Measurements from ENCODE around the gene DNAJC7. TPM values are rescaled to one million over a fixed set of nuclear protein-coding genes. Genes with fewer than 3 reads are reported as not detected.

DNAJC7 gene
- total RNA-seq, 6 experiments from 2014 or later, result 32.7 to 40.3 (median 35.2) TPM

DNA sequence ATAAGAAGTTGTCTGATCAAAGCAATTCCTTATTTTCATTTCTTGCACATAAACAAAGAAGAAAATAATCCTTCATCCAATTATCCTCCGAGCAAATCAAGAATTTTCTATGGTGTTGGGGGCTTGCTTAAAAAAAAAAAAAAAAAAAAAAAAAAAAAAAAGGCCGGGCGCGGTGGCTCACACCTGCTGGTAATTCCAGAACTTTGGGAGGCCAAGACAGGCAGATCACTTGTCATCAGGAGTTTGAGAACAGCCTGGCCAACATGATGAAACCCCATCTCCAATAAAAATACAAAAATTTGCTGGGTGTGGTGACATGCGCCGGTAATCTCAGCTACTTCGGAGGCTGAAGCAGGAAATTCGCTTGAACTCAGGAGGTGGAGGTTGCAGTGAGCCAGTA, 31.3 kb downstream of the DNAJC7 start:
- DNase-seq, result no peak
- TF ChIP-seq POLR2A (IDR thresholded peaks at IDR 0.05) (no peak), CTCF (IDR thresholded peaks at IDR 0.05) (no peak)
- Histone ChIP-seq H3K27me3 (no peaks in the 10 kb centered on the region), H3K36me3 (peaks cover 0 to 66% (median 28%) of the 10 kb centered on the region in 4 donors), H3K4me1 (peaks cover 0 to 24% (median 14%) of the 10 kb centered on the region in 4 donors), H3K27ac (no peak overlapping the region), H3K4me3 (no peak overlapping the region), H3K9me3 (no peaks in the 10 kb centered on the region)
- 88% methylated on average over 2 of the region's 8 CpGs for WGBS (ENCODE audit: insufficient coverage, low coverage, low lambda C conversion rate, missing lambda C conversion rate)
- intact Hi-C loops (cut with DNase I), result no loop called here
- ATAC-seq, result no peak

DNA sequence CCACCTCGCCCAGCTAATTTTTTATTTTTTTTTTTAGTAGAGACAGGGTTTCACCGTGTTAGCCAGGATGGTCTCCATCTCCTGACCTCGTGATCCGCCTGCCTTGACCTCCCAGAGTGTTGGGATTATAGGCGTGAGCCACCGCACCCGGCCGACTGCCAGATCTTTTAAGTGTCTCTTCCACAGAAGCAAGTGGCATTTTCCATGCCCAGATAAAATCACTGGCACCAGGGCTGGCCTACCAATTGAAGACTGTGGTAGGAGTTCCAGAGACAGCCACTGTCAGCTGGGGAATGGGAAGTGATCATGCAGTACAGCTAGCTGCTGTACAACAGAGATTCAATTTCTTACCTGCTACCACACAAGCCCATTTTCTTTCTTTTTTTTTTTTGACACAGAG, 32.8 kb downstream of the DNAJC7 start:
- WGBS (ENCODE audit: insufficient coverage, low coverage, low lambda C conversion rate, missing lambda C conversion rate), result 93% methylated on average over 2 of the region's 8 CpGs
- no peak for ATAC-seq
- H3K4me3 ChIP-seq, result no peak overlapping the region
- no peak overlapping the region for H3K27ac ChIP-seq
- intact Hi-C loops (cut with DNase I), result no loop called here
- peaks cover 0 to 73% (median 30%) of the 10 kb centered on the region in 4 donors for H3K36me3 ChIP-seq
- no peak for DNase-seq
- peaks cover 0 to 10% (median 3%) of the 10 kb centered on the region in 4 donors for H3K4me1 ChIP-seq
- TF ChIP-seq CTCF (IDR thresholded peaks at IDR 0.05) (no peak), POLR2A (IDR thresholded peaks at IDR 0.05) (no peak)
- no peaks in the 10 kb centered on the region for H3K27me3 ChIP-seq
- H3K9me3 ChIP-seq, result no peaks in the 10 kb centered on the region

GRCh38 chr17:41982026-41982760, 35.0 kb downstream of the DNAJC7 start:
- WGBS (ENCODE audit: insufficient coverage, low coverage, low lambda C conversion rate, missing lambda C conversion rate), result 87% methylated on average over 10 of the region's 14 CpGs
- Histone ChIP-seq H3K27me3 (no peaks in the 10 kb centered on the region), H3K27ac (no peak overlapping the region), H3K4me1 (peaks cover 0 to under 1% (median 0%) of the 10 kb centered on the region in 4 donors), H3K36me3 (peaks cover 6 to 72% (median 20%) of the 10 kb centered on the region in 4 donors), H3K9me3 (no peaks in the 10 kb centered on the region), H3K4me3 (no peak overlapping the region)
- intact Hi-C loops (cut with DNase I), result no loop called here
- no peak for TF ChIP-seq CTCF (IDR thresholded peaks at IDR 0.05)
- no peak for TF ChIP-seq POLR2A (IDR thresholded peaks at IDR 0.05)
- no peak for DNase-seq
- ATAC-seq, result no peak

DNA sequence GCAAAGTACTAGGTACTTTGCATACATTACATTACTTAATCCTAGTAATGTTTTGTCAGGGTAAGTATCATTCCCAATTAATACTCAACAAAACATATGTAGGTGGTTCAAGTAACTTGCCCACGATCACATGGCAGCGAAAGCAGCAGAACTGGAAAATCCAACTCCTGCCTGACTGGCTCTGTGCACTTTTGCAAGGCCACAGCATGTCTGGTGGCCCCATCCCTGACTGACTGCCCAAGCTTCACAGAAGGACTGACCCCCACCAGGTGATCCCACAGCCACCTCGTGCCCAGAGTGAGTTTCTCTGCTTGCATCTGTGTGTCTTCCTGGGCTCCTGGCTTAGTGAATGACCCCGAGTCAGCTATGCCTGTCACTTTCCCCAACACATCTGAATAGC, 39.2 kb downstream of the DNAJC7 start:
- Histone ChIP-seq H3K27ac (no peak overlapping the region), H3K27me3 (no peaks in the 10 kb centered on the region), H3K36me3 (peaks cover 6 to 82% (median 19%) of the 10 kb centered on the region in 4 donors), H3K4me1 (peaks cover 0 to 23% (median 11%) of the 10 kb centered on the region in 4 donors), H3K9me3 (no peaks in the 10 kb centered on the region), H3K4me3 (no peak overlapping the region)
- no peak for DNase-seq
- TF ChIP-seq CTCF (IDR thresholded peaks at IDR 0.05) (no peak), POLR2A (IDR thresholded peaks at IDR 0.05) (no peak)
- 79% methylated on average over 3 of the region's 4 CpGs for WGBS (ENCODE audit: insufficient coverage, low coverage, low lambda C conversion rate, missing lambda C conversion rate)
- ATAC-seq, result no peak
- intact Hi-C loops (cut with DNase I), result no loop called here

All from right lobe of liver (tissue), 6 donors.